ENCODE results near the gene NBPF12.
A peak's percentile ranks its signal among the peaks of the same experiment; 100 is the strongest.
"Not testable (repeated sequence)": the region's sequence is repeated elsewhere in the genome, so short reads cannot be mapped to it uniquely, and the experiment has no call there.

The NBPF12 gene, protein sequence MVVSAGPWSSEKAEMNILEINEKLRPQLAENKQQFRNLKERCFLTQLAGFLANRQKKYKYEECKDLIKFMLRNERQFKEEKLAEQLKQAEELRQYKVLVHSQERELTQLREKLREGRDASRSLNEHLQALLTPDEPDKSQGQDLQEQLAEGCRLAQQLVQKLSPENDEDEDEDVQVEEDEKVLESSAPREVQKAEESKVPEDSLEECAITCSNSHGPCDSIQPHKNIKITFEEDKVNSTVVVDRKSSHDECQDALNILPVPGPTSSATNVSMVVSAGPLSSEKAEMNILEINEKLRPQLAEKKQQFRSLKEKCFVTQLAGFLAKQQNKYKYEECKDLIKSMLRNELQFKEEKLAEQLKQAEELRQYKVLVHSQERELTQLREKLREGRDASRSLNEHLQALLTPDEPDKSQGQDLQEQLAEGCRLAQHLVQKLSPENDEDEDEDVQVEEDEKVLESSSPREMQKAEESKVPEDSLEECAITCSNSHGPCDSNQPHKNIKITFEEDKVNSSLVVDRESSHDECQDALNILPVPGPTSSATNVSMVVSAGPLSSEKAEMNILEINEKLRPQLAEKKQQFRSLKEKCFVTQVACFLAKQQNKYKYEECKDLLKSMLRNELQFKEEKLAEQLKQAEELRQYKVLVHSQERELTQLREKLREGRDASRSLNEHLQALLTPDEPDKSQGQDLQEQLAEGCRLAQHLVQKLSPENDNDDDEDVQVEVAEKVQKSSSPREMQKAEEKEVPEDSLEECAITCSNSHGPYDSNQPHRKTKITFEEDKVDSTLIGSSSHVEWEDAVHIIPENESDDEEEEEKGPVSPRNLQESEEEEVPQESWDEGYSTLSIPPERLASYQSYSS (N-terminal part only)

DNA sequence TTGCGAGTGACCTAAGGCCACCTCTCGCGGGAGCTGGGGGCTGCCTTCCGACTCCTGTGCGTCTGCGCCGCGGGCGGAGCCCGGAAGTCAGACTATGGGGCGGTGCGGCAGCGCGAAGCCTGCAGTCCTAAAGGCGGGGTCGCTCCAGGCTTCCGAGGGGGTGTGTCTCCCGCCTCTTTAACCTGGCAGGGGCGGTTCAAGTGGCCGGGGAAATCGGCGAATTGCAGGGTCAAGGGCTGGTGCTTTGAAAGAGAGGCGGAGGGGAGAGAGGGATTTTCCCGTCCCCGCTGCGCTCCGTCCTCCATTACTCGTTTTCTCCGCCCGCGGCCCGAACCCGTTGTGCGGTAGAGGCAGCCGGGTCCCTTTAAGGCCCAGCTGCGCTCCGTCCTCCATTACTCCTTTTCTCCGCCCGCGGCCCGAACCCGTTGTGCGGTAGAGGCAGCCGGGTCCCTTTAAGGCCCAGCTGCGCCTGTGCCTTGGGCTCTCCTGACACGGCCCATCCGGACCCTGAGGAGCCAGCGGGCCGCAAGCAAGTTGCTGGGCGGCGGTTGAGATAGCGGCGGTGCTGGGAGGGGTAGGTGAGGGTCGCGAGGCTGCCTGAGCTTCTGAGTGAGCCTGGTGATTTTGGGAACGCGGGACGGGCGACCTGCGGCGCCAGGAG is at the start of gene NBPF12:
TSS of gene NBPF12 (plus strand) at position 83 of the 661 bp plus-strand sequence. CDS start 21,820 bp downstream, outside the sequence.
- peak within 1 kb of the TSS; percentile 77 for H3K4me3 ChIP-seq (ENCODE audit: low read depth, low read length)
- peak; percentile 25 for DNase-seq (ENCODE audit: low read depth)

DNA sequence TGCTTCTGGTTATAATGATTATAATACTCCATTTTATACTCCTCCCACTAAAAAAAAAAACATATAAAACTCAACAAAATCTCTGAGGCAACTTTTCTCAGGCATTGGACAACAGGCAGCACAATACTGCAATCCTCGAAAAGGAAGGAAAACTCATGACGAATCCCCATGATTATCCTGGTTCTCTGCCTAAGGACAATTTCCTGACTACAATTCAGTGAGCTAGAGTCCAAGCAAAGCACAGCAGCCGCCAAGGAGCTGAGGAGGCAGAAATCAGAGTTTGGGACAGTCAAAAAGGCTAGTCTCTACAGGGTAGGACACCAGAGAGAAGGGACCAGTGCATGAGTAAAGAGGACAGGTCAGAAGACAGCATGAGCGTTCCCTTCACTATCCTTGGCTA is 46.8 kb upstream of the NBPF12 start:
- not testable (repeated sequence) for DNase-seq (ENCODE audit: low read depth); H3K4me3 ChIP-seq (ENCODE audit: low read depth, low read length)

DNA sequence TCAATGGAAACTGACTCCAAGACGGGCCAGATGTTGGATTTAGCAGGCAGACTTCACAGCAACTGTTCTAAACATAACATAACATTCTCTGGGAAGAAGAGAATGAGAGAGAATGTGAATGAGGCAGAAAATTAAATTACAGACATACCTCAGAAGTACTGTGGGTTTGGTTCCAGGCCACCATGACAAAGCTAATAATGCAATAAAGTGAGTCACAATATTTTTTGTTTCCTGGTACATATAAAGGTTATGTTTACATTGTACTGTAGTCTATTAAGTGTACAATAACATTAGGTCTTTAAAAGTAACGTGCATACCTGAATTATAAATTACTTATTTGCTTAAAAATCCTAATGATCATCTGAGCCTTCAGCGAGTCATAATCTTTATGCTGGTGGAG is 45.8 kb upstream of the NBPF12 start:
- H3K4me3 ChIP-seq (ENCODE audit: low read depth, low read length); DNase-seq (ENCODE audit: low read depth): not testable (repeated sequence)

DNA sequence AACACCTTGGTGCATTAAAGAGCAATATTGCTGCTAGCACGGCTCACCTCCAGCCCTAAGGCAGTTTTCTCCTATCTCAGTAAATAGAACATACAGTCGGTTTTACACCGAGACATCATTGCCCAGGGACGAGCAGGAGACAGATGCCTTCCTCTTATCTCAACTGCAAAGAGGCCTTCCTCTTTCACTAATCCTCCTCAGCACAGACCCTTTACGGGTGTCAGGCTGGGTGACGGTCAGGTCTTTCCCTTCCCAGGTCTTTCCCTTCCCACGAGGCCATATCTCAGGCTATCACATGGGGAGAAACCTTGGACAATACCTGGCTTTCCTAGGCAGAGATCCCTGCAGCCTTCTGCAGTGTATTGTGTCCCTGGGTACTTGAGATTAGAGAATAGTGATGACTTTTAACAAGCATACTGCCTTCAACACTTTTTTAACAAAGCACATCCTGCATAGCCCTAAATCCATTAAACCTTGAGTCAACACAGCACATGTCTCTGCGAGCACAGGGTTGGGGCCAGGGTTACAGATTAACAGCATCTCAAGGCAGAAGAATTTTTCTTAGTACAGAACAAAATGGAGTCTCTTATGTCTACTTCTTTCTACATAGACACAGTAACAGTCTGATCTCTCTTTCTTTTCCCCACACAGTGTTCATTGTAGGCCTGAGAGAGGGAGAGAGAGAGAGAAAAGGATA is 30.4 kb upstream of the NBPF12 start:
- not testable (repeated sequence) for H3K4me3 ChIP-seq (ENCODE audit: low read depth, low read length); DNase-seq (ENCODE audit: low read depth)

DNA sequence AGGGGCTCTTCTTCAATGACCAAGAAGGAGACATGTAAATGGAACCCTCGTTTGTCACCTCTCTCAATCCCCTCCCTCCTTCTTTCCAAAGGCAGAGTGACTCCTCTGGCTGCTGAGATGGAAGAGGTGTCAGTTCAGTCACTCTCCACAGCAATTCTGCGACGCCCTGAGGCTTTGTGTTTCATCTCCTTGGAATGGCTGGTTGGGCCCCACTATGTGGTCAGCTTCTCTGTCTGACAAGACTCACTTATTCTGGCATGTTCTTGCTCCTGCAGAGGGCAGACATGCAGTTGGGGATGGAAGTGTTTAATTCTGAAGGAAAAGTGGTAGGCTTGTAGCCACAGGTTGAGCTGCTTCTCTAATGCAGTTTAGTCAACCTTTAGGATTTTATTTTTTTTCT is 25.1 kb upstream of the NBPF12 start:
- DNase-seq (ENCODE audit: low read depth); H3K4me3 ChIP-seq (ENCODE audit: low read depth, low read length): not testable (repeated sequence)

DNA sequence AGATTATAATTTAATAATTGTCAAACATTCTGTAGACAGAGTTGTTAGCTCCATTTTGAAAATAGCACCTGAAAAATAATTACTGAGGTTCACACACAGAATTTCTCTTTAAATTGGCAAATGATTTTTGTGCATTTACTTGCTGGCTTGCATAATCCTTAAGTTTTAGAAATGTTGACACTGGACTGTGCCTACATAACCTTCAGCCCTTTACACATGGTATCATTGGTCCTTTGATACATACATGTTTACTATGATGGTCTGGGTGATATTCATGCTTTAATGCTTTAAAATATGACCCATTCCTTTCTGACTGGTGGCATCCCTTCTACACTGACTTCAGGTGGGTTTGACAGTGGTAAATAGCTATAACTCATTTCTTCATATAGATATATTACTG is 17.3 kb upstream of the NBPF12 start:
- not testable (repeated sequence) for DNase-seq (ENCODE audit: low read depth); H3K4me3 ChIP-seq (ENCODE audit: low read depth, low read length)

DNA sequence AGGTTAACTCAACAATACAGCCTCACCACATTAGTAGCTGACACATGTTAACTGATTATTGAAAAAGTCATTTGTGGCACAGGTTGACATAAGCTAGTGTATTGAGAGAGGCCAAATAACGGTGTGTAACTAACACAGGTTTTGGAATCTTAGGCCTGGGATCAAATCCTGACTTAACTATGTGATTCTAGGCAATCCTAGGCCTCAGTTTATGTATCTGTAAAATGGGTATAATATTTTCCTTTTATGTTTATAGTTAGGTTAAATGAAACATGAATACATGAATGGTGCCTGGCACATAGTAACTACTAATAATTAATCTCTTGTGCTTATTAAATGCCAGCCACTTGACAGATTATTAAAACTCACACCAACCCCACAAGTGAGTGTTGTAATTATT is 15.5 kb upstream of the NBPF12 start:
- H3K4me3 ChIP-seq (ENCODE audit: low read depth, low read length); DNase-seq (ENCODE audit: low read depth): not testable (repeated sequence)

DNA sequence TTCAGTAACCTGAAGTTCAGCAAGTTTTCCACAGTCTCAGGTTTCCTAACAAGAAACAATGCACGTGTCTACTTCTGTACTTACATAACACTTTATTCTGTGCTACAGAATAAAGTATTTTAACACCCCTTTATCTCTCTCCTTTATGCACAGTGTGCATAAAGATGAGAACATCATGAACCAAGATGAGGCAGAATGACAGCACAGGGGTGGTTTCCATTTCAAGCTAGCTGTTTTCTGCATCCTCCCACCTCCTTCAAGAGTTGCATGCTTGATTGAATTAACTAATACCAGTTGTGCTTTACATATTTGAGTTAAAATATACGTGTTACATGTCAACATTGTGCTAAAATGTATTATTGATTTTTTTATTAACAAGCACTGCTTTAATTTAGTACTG is 14.0 kb upstream of the NBPF12 start:
- not testable (repeated sequence) for DNase-seq (ENCODE audit: low read depth); H3K4me3 ChIP-seq (ENCODE audit: low read depth, low read length)

DNA sequence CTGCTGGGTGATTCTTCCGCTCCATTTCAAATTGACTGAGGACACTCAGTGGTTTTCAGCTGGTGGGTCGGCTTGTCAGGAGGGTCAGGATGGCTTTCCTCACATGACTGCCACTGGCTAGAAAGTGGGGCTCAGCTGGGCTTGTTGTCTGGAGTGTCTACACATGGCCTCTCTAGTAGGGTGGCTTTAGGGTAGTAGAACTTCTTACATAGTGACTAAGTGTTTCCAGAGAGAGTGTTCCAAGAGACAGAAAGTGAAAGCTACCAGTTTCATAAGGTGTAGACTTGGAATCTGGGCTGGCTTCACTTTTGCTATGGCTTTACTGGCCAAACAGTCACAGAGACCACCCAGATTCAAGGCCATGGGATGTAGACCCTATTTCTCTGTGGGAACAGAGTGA is 11.7 kb upstream of the NBPF12 start:
- DNase-seq (ENCODE audit: low read depth); H3K4me3 ChIP-seq (ENCODE audit: low read depth, low read length): not testable (repeated sequence)

DNA sequence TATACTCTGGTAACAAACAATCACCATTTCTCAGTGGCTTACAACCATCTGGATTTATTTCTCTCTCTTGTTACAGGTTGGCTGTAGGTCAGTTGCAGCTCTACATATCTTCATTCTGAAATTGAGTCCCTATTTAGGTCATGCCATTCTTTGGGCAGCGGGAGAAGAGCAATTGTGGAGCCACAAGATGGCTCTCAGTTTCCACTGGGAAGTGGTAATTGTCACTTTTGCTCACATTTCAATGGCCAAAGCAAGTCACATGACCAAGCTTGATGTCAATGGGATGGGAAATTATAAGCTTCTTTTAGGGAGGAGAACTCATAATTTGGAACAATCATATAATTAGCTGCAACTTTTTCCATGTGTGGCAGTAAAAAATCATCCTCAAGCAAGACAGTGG is 7.9 kb upstream of the NBPF12 start:
- H3K4me3 ChIP-seq (ENCODE audit: low read depth, low read length); DNase-seq (ENCODE audit: low read depth): not testable (repeated sequence)

DNA sequence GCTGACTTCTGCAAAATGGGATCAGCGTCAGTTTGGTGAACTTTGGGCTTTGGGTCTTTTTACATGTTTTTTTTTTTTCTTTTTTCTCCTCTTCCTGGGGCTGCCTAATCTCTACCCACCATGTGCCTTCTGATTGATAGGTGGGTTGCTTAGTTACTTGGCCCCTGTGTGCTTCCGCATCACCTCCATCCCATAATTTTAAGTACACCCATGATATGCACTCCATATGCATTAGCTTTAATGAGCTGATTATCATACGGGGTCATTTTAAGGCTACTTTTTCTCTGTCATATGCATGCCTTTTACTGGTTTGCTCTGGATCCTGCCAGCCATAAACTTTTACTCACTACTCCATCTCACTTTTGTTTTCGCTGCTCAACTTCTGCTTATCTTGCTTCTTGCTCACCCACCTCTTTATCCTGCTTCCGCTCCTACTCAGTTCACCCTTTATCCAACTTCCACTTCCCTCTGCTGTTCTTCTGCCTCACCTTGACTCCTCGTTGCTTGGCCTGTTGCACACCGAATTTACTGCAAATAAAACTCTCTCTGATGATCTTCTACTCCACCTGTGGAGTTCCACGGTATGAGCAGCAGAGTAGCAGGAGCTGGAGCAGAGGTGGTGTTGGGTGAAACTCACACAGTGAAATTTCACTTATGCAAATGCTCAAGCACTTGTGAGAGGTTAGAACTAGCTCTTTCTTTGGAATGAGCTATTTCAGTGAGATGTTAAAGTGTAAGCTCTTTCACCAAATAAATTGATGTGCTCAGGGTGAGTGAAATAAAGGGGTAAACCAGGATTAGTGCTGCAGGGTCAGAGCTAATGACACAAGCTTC is 3.5 kb upstream of the NBPF12 start:
- DNase-seq (ENCODE audit: low read depth); H3K4me3 ChIP-seq (ENCODE audit: low read depth, low read length): not testable (repeated sequence)

DNA sequence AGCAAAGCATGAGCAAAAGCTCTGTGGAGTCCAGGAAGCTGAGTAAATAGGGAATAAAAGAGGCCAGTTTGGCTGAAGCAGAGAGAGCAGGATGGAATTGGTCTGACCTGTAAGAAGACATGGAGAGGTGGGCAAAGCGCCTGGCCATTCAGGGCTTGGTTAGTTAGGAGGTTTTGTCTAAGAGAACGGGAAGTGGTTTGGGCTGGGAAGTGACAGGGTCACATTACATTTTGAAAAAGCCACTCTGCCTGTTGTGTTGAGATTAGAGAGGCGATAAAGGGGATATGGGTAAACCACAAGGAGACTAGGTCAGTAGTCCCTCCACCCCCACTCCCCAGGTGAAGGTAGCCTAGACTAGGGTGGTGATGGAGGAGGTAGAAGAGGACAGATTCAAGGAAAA is 662 bp upstream of the NBPF12 start:
- not testable (repeated sequence) for DNase-seq (ENCODE audit: low read depth); H3K4me3 ChIP-seq (ENCODE audit: low read depth, low read length)

DNA sequence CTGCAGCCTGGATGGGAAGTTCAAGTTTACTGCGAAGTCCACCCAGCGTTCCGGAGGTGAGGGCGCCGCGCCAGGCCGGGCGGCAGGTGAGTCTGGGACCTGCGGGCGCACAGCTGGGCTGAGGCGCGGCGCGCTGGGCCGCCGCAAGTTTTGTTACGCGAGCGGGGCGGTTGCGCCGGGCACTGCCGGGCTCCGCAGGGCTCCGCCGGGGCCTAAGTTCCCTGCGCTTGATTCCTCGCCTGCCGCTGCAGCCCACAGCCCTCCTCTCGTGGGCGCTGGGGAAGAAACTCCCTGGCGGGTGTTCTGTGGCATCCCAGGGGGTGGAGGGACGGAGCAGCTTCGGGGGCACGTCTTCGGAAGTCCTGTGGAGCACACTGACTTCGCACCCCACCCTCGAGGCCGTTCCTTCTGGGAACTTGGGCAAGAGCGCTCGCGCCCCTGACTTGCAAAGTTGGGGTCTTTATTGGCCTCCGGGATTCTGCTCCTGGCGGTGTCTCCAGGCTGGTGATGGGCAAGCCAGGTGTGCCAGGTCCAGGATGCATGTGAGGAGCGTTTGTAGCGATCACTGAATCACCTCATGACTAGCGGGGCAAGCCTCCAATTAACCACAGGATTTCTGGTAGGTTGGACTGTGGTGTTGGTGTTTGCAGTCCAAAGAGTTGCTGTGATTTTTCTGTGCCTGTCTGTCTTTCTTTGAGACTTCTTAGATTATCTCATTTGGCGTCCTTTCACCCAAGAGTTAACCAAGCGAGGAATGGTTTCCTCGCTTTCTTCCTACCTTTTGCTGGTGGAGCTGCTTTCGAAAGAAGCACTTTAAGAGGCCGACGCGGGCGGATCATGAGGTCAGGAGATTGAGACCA is 1.0 kb downstream of the NBPF12 start:
- H3K4me3 ChIP-seq (ENCODE audit: low read depth, low read length), result peak overlapping the region; percentile 77
- DNase-seq (ENCODE audit: low read depth), result peak; percentile 13

DNA sequence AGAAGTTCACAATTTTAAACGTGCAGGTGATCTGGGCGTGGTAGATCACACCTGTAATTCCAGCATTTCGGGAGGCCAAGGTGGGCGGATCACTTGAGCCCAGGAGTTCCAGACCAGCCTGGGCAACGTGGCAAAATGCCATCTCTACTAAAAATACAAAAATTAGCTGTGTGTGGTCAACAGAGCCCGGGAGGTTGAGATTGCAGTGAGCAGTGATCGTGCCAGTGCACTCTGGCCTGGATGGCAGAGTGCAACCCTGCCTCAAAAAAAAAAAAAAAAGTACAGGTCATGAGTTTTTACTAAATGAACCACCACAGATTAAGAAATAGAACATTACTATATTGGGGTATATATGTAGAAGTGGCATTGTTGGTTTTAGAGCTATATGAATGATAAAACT is 2.2 kb downstream of the NBPF12 start:
- DNase-seq (ENCODE audit: low read depth); H3K4me3 ChIP-seq (ENCODE audit: low read depth, low read length): not testable (repeated sequence)

DNA sequence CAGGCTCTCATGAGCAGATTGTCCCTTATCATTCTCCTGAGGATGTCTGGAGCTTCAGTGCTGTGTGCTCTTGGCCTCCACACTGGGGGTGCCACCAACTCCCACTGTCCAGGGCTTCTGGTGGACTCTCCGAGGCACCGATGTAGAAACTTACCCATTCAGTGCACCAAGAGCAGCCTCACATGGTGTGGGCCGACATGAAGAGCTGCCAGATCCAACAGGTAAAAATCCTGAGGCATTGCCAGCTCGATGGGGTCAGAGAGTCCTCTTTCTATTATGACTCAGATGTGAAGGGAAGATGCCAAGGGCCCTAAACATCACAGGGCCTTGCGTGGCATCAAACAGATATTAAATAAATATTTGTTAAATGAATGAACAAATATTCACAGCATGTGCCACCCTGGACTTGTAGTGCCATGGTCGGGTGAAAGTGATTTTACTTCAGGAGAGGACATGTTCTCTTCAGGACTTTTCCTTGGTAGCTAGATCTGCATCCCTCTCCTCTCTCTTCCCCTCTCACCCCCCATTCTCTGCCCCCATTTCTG is 5.3 kb downstream of the NBPF12 start:
- H3K4me3 ChIP-seq (ENCODE audit: low read depth, low read length), result not testable (repeated sequence)
- DNase-seq (ENCODE audit: low read depth), result peak; percentile 78

DNA sequence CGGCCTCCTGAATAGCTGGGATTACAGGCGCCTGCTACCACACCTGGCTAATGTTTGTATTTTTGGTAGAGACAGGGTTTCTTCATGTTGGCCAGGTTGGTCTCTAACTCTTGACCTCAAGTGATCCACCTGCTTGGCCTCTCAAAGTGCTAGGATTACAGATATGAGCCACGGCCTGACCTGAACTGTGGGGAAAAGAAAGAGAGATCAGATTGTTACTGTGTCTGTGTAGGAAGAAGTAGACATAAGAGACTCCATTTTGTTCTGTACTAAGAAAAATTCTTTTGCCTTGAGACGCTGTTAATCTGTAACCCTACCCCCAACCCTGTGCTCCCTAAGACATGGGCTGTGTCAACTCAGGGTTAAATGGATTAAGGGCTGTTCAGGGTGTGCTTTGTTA is 10.0 kb downstream of the NBPF12 start:
- not testable (repeated sequence) for DNase-seq (ENCODE audit: low read depth); H3K4me3 ChIP-seq (ENCODE audit: low read depth, low read length)

DNA sequence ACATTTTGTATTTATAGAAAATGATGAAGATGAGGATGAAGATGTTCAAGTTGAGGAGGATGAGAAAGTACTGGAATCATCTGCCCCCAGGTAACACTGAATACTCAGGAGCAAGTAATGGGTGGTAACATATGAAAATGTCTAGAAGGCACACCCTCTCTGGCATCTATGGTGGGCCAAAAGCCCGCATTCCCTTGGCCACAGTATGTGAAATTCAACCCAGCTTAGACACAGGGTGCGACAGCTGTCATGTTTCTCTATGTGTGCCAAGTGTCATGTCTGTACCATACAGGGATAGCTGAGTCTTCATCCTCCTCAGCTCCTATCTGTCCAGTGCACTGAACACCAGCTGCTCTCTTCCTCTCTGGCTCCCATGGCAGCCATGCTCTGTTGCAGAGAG is 26.2 kb downstream of the NBPF12 start:
- not testable (repeated sequence) for H3K4me3 ChIP-seq (ENCODE audit: low read depth, low read length); DNase-seq (ENCODE audit: low read depth)

All from LNCaP clone FGC (cell line).